K562 (cell line): Measurements from ENCODE around the gene MBD3. TPM values are rescaled to one million over a fixed set of nuclear protein-coding genes. Genes with fewer than 3 reads are reported as not detected.

Source experiments
- CBFA2T3 ChIP-seq: fragments of 450-650 bp; IDR thresholded peaks from 2 replicates; pipeline ENCODE4 v1.6.1; 2017
- CC2D1A ChIP-seq: fragments of 450-650 bp; IDR thresholded peaks from 2 replicates; pipeline ENCODE4 v1.6.1; 2017; ENCODE audit warnings: mild to moderate bottlenecking
- CCAR2 ChIP-seq: fragments of 200-400 bp; formaldehyde crosslinking; IDR thresholded peaks from 2 replicates; pipeline ENCODE4 v1.6.1; 2017; ENCODE audit warnings: mild to moderate bottlenecking, low read depth, low read length
- HINFP ChIP-seq: fragments of 450-650 bp; conservative IDR thresholded peaks from 2 replicates; pipeline ENCODE4 v1.6.1; 2016; ENCODE audit warnings: missing genetic modification characterization, low read depth, mild to moderate bottlenecking, control low read depth, missing compliant biosample characterization
- HNRNPK ChIP-seq: fragments of 200-400 bp; formaldehyde crosslinking; IDR thresholded peaks from one replicate; pipeline ENCODE4 v1.6.1; 2018; ENCODE audit warnings: mild to moderate bottlenecking, low read depth, low read length; ENCODE audit not compliant: poor library complexity, severe bottlenecking
- HNRNPLL ChIP-seq: fragments of 200-400 bp; formaldehyde crosslinking; IDR thresholded peaks from 2 replicates; pipeline ENCODE4 v1.6.1; 2017; ENCODE audit warnings: low read length, low read depth, mild to moderate bottlenecking; ENCODE audit not compliant: poor library complexity, severe bottlenecking
- HSF4 ChIP-seq: fragments of 250-450 bp; sonication (Bioruptor Pico); IDR thresholded peaks from 2 replicates; pipeline ENCODE4 v2.1.2; 2022; ENCODE audit warnings: mild to moderate bottlenecking, moderate library complexity, borderline replicate concordance
- IRF1 ChIP-seq: sonication (generic); formaldehyde crosslinking; IDR thresholded peaks from 2 replicates; pipeline ENCODE4 v1.8.0; 2022; ENCODE audit warnings: missing genetic modification reagents, mild to moderate bottlenecking, borderline replicate concordance
- MAFK ChIP-seq: IDR thresholded peaks from 2 replicates; pipeline ENCODE4 v1.6.1; 2011; ENCODE audit warnings: low read length, improper control_type of control experiment
- POLR2H ChIP-seq: IDR thresholded peaks from 2 replicates; pipeline ENCODE4 v1.6.1; 2016; ENCODE audit warnings: missing genetic modification characterization, low read depth, mild to moderate bottlenecking, control low read depth, missing compliant biosample characterization, moderate library complexity
- REST ChIP-seq, 2 experiments: fragments of 450-650 bp; formaldehyde crosslinking in 1 of 2; IDR thresholded peaks; 2 replicates each; pipeline versions ENCODE4 v1.4.0 to v1.6.1; 2014 to 2020; ENCODE audit warnings: mild to moderate bottlenecking in 2 of 2, borderline replicate concordance in 1 of 2, low read depth in 1 of 2
- SMARCB1 ChIP-seq: IDR thresholded peaks from 2 replicates; pipeline ENCODE4 v1.6.1; 2011; ENCODE audit warnings: improper control_type of control experiment, low read depth; ENCODE audit not compliant: insufficient read length
- TSC22D4 ChIP-seq: fragments of 450-650 bp; IDR thresholded peaks from 2 replicates; pipeline ENCODE4 v1.6.1; 2016; ENCODE audit warnings: missing genetic modification characterization, missing biosample characterization, control low read depth
- ZNF324 ChIP-seq: fragments of 250-450 bp; sonication (Bioruptor Pico); IDR thresholded peaks from 2 replicates; pipeline ENCODE4 v1.4.0; 2020; ENCODE audit warnings: mild to moderate bottlenecking
- ZNF740 ChIP-seq, 3 experiments: fragments of 200-800 bp in 1 of 3; sonication (Bioruptor generic) in 1 of 3; sonication (generic) in 1 of 3; formaldehyde crosslinking in 1 of 3; IDR thresholded peaks; 2 replicates each; pipeline versions ENCODE4 v1.6.1 to v1.8.0; 2016 to 2022; ENCODE audit warnings: mild to moderate bottlenecking in 2 of 3, missing compliant biosample characterization in 2 of 3, missing genetic modification characterization in 2 of 3, missing genetic modification reagents in 1 of 3
- polyA plus RNA-seq, 8 experiments: library from polyadenylated mRNA; depleted of rRNA in 4 of 8; stranded (reverse) in 5 of 8; unstranded in 3 of 8; fragments of >200 nt; fragmentation: Nextera tagmentation in 2 of 8; fragmentation: Illumina TruSeq in 1 of 8; extraction: Ambion mirVana in 2 of 8; extraction: Trizol in 1 of 8; gene quantifications; 2 replicates each; pipeline versions ENCODE4 v1.2.1 to v1.2.3, GENCODE V29; 2011 to 2014; ENCODE audit warnings: inconsistent platforms in 1 of 8, missing spikeins in 1 of 8
- total RNA-seq, 7 experiments: library from RNA; depleted of rRNA in 6 of 7; stranded (reverse); fragments of >200 nt in 6 of 7; fragmentation: Illumina TruSeq in 2 of 7; extraction: Trizol in 2 of 7; gene quantifications; 2 replicates each; pipeline versions ENCODE4 v1.2.1 to v1.2.3, GENCODE V29; 2011 to 2021; ENCODE audit warnings: low replicate concordance in 1 of 7

The MBD3 gene
- total and polyA plus RNA-seq, 9 of the 15 experiments (the other 6 are each of a cell fraction or from before 2014, with no cell fraction given) = 0.24 to 137 (median 30.9) TPM

GRCh38 chr19:1632462-1633268, 40.0 kb upstream of the MBD3 start (continued):
- no peak for TF ChIP-seq HINFP (tag)
- TF ChIP-seq POLR2H = no peak
- TF ChIP-seq HNRNPK = no peak
- no peak for TF ChIP-seq HNRNPLL
- no peak for TF ChIP-seq ZNF740 (CRISPR knock-in tag; IDR thresholded peaks at IDR 0.05)
- no peak for TF ChIP-seq ZNF740 (tag; IDR thresholded peaks at IDR 0.05)
- TF ChIP-seq TSC22D4 (tag) = no peak
- TF ChIP-seq SMARCB1 = no peak
- no peak for TF ChIP-seq ZNF324
- no peak for TF ChIP-seq CC2D1A
- TF ChIP-seq CBFA2T3 = peak; percentile 68
- TF ChIP-seq CCAR2 = no peak
- TF ChIP-seq MAFK = no peak
- TF ChIP-seq IRF1 = no peak
- TF ChIP-seq REST (IDR thresholded peaks at IDR 0.05; ENCODE audit: borderline replicate concordance) = peak; percentile 54
- TF ChIP-seq REST (CRISPR knock-in tag; IDR thresholded peaks at IDR 0.05; ENCODE audit: low read depth) = no peak
- no peak for TF ChIP-seq HSF4
